WERI-Rb-1 (cell line): ENCODE results near the gene PRMT7.

Experiments
- DNase-seq: peaks from one replicate; pipeline ENCODE4 v3.0.0-alpha.2; 2020
- H3K27ac ChIP-seq: fragments of 250-450 bp; sonication (Bioruptor Pico); 2 replicates; pipeline ENCODE4 v1.5.1; 2020; ENCODE audit warnings: mild to moderate bottlenecking, moderate library complexity
- H3K27me3 ChIP-seq: fragments of 250-450 bp; sonication (Bioruptor Pico); 2 replicates; pipeline ENCODE4 v1.5.1; 2021; ENCODE audit warnings: mild to moderate bottlenecking, low read depth, moderate library complexity; ENCODE audit not compliant: insufficient read depth, severe bottlenecking
- H3K36me3 ChIP-seq: fragments of 250-450 bp; sonication (Bioruptor Pico); 2 replicates; pipeline ENCODE4 v1.5.1; 2020; ENCODE audit warnings: mild to moderate bottlenecking, moderate library complexity
- H3K4me3 ChIP-seq: 2 replicates; pipeline ENCODE4 v1.5.1; 2011; ENCODE audit warnings: low read depth, mild to moderate bottlenecking, control low read depth, low read length
- H3K9me3 ChIP-seq: fragments of 250-450 bp; sonication (Bioruptor Pico); 2 replicates; pipeline ENCODE4 v1.5.1; 2021; ENCODE audit warnings: mild to moderate bottlenecking, moderate library complexity; ENCODE audit not compliant: severe bottlenecking
- CTCF ChIP-seq: IDR thresholded peaks from 2 replicates; pipeline ENCODE4 v1.5.1; 2011; ENCODE audit warnings: low read depth, mild to moderate bottlenecking, control low read depth, inconsistent platforms, low read length

The PRMT7 gene

GRCh38 chr16:68281368-68282063, 29.3 kb upstream of the PRMT7 start:
- Histone ChIP-seq H3K36me3 (peaks cover 28% of the 10 kb centered on the region), H3K4me3 (no peak overlapping the region), H3K27me3 (no peaks in the 10 kb centered on the region), H3K27ac (no peak overlapping the region), H3K9me3 (no peaks in the 10 kb centered on the region)
- no peak for TF ChIP-seq CTCF
- no peak for DNase-seq

GRCh38 chr16:68282064-68282452, 28.8 kb upstream of the PRMT7 start:
- no peak overlapping the region for H3K4me3 ChIP-seq
- no peak for DNase-seq
- no peaks in the 10 kb centered on the region for H3K9me3 ChIP-seq
- peaks cover 30% of the 10 kb centered on the region for H3K36me3 ChIP-seq
- H3K27me3 ChIP-seq, result no peaks in the 10 kb centered on the region
- no peak overlapping the region for H3K27ac ChIP-seq
- no peak for TF ChIP-seq CTCF

- H3K4me3 ChIP-seq, result no peak overlapping the region
Observed at GRCh38 chr16:68283346-68283745, 27.5 kb upstream of the PRMT7 start.

GRCh38 chr16:68283801-68284598, 26.8 kb upstream of the PRMT7 start:
- no peak overlapping the region for H3K4me3 ChIP-seq
- peaks cover 36% of the 10 kb centered on the region for H3K36me3 ChIP-seq
- no peaks in the 10 kb centered on the region for H3K9me3 ChIP-seq
- no peak for TF ChIP-seq CTCF
- DNase-seq, result no peak
- H3K27me3 ChIP-seq, result no peaks in the 10 kb centered on the region
- no peak overlapping the region for H3K27ac ChIP-seq

More at GRCh38 chr16:68283346-68283745, 27.5 kb upstream of the PRMT7 start:
- no peak for DNase-seq
- no peak for TF ChIP-seq CTCF
- H3K36me3 ChIP-seq, result peaks cover 34% of the 10 kb centered on the region
- H3K9me3 ChIP-seq, result no peaks in the 10 kb centered on the region
- no peak overlapping the region for H3K27ac ChIP-seq
- H3K27me3 ChIP-seq, result no peaks in the 10 kb centered on the region

GRCh38 chr16:68284847-68285246, 26.0 kb upstream of the PRMT7 start:
- DNase-seq, result no peak
- peaks cover 27% of the 10 kb centered on the region for H3K36me3 ChIP-seq
- no peak overlapping the region for H3K4me3 ChIP-seq
- no peaks in the 10 kb centered on the region for H3K27me3 ChIP-seq
- no peak for TF ChIP-seq CTCF
- H3K9me3 ChIP-seq, result no peaks in the 10 kb centered on the region
- no peak overlapping the region for H3K27ac ChIP-seq
